ENCODE data around the gene SFMBT2.

SFMBT2 gene

GRCh38 chr10:7410862-7411670 is at the start of gene SFMBT2:
Gene SFMBT2 (minus strand): TSS chr10:7411034. CDS start chr10:7381898, 29,136 bp downstream.
- DNase-seq (ENCODE audit: low read depth): peak; percentile 24

GRCh38 chr10:7460006-7460405 is 49.2 kb upstream of the SFMBT2 start:
- no peak for DNase-seq (ENCODE audit: low read depth)

- DNase-seq (ENCODE audit: low read depth): peak; percentile 15
Observed at GRCh38 chr10:7458556-7458955, 47.7 kb upstream of the SFMBT2 start.

GRCh38 chr10:7457478-7458316 is 46.9 kb upstream of the SFMBT2 start:
- DNase-seq (ENCODE audit: low read depth): no peak

GRCh38 chr10:7449063-7449695 is 38.3 kb upstream of the SFMBT2 start:
- no peak for DNase-seq (ENCODE audit: low read depth)

GRCh38 chr10:7445474-7446185 is 34.8 kb upstream of the SFMBT2 start:
- DNase-seq (ENCODE audit: low read depth): no peak

GRCh38 chr10:7444551-7445121 is 33.8 kb upstream of the SFMBT2 start:
- DNase-seq (ENCODE audit: low read depth): no peak

- no peak for DNase-seq (ENCODE audit: low read depth)
Observed at GRCh38 chr10:7443036-7443435, 32.2 kb upstream of the SFMBT2 start.

- no peak for DNase-seq (ENCODE audit: low read depth)
Observed at GRCh38 chr10:7441403-7442147, 30.7 kb upstream of the SFMBT2 start.

- no peak for DNase-seq (ENCODE audit: low read depth)
Observed at GRCh38 chr10:7439696-7440095, 28.9 kb upstream of the SFMBT2 start.

GRCh38 chr10:7438196-7438986 is 27.6 kb upstream of the SFMBT2 start:
- no peak for DNase-seq (ENCODE audit: low read depth)

GRCh38 chr10:7436490-7437100 is 25.8 kb upstream of the SFMBT2 start:
- no peak for DNase-seq (ENCODE audit: low read depth)

- no peak for DNase-seq (ENCODE audit: low read depth)
Observed at GRCh38 chr10:7435674-7436073, 24.8 kb upstream of the SFMBT2 start.

- no peak for DNase-seq (ENCODE audit: low read depth)
Observed at GRCh38 chr10:7434378-7434777, 23.5 kb upstream of the SFMBT2 start.

GRCh38 chr10:7433861-7434260 is 23.0 kb upstream of the SFMBT2 start:
- DNase-seq (ENCODE audit: low read depth): no peak

GRCh38 chr10:7432884-7433726 is 22.3 kb upstream of the SFMBT2 start:
- DNase-seq (ENCODE audit: low read depth): no peak

GRCh38 chr10:7428673-7429350 is 18.0 kb upstream of the SFMBT2 start:
- no peak for DNase-seq (ENCODE audit: low read depth)

- DNase-seq (ENCODE audit: low read depth): no peak
Observed at GRCh38 chr10:7426349-7426748, 15.5 kb upstream of the SFMBT2 start.

All from HS-5 (cell line).